Fibroblast of lung (primary cell): ENCODE measurements around the gene RIIAD1. TPM values are rescaled to one million over a fixed set of nuclear protein-coding genes. Genes with fewer than 3 reads are reported as not detected.

Experiments used
- DNase-seq, 2 donors: peaks; one replicate each; pipeline versions ENCODE4 v3.0.0 to v3.0.0-alpha.2; 2010; ENCODE audit warnings: low read depth in 2 of 2
- H2AFZ ChIP-seq: 2 replicates; pipeline ENCODE4 v1.5.1; 2012; ENCODE audit warnings: low read length, control low read depth, inconsistent platforms
- H3K27ac ChIP-seq: 2 replicates; pipeline ENCODE4 v1.5.1; 2011; ENCODE audit warnings: low read length, control low read depth; ENCODE audit not compliant: insufficient read depth
- H3K27me3 ChIP-seq: 2 replicates; pipeline ENCODE4 v1.5.1; 2011; ENCODE audit warnings: mild to moderate bottlenecking, low read length; ENCODE audit not compliant: control insufficient read depth, insufficient read depth
- H3K36me3 ChIP-seq: 2 replicates; pipeline ENCODE4 v1.5.1; 2011; ENCODE audit warnings: low read length; ENCODE audit not compliant: control insufficient read depth, insufficient read depth
- H3K4me1 ChIP-seq: 2 replicates; pipeline ENCODE4 v1.5.1; 2011; ENCODE audit warnings: low read length; ENCODE audit not compliant: control insufficient read depth, insufficient read depth; ENCODE audit errors: extremely low read depth
- H3K4me2 ChIP-seq: 2 replicates; pipeline ENCODE4 v1.5.1; 2011; ENCODE audit warnings: low read length, control low read depth; ENCODE audit not compliant: insufficient read depth; ENCODE audit errors: extremely low read depth
- H3K4me3 ChIP-seq, 4 experiments: fragments of 200-600 bp in 1 of 4; sonication (generic) in 1 of 4; replicated peaks in 1 of 4; 2 replicates each; pipeline ENCODE4 v1.5.1; 2011 to 2016; ENCODE audit warnings: low read length in 4 of 4, low read depth in 3 of 4, mild to moderate bottlenecking in 3 of 4, control low read depth in 2 of 4, inconsistent platforms in 1 of 4, mixed read lengths in 1 of 4; ENCODE audit not compliant: insufficient read depth in 1 of 4; ENCODE audit errors: control extremely low read depth in 1 of 4
- H3K79me2 ChIP-seq: 2 replicates; pipeline ENCODE4 v1.5.1; 2012; ENCODE audit warnings: mild to moderate bottlenecking, low read length, inconsistent platforms; ENCODE audit not compliant: control insufficient read depth, insufficient read depth
- H3K9ac ChIP-seq: 2 replicates; pipeline ENCODE4 v1.5.1; 2011; ENCODE audit warnings: mild to moderate bottlenecking, low read length, control low read depth; ENCODE audit not compliant: insufficient read depth
- H3K9me3 ChIP-seq: 2 replicates; pipeline ENCODE4 v1.5.1; 2012; ENCODE audit warnings: low read depth, low read length; ENCODE audit not compliant: control insufficient read depth, insufficient read depth
- H4K20me1 ChIP-seq: 2 replicates; pipeline ENCODE4 v1.5.1; 2011; ENCODE audit warnings: low read length; ENCODE audit not compliant: control insufficient read depth, insufficient read depth; ENCODE audit errors: extremely low read depth
- EZH2 ChIP-seq: IDR thresholded peaks from 2 replicates; pipeline ENCODE4 v1.5.1; 2012; ENCODE audit warnings: low read length, control low read depth, mild to moderate bottlenecking; ENCODE audit errors: missing control alignments
- polyA plus RNA-seq, 2 donors: library from polyadenylated mRNA; depleted of rRNA in 1 of 2; stranded (reverse) in 1 of 2; unstranded in 1 of 2; fragments of >200 nt; gene quantifications; 2 replicates each; pipeline ENCODE4 v1.2.1, GENCODE V29; 2011 to 2012; ENCODE audit warnings: missing spikeins in 1 of 2
- total RNA-seq: library from RNA; depleted of rRNA; stranded (reverse); fragments of >200 nt; gene quantifications from 2 replicates; pipeline ENCODE4 v1.2.1, GENCODE V29; 2014
- TF ChIP-seq, protein P1 (sequence below), 2 donors: IDR thresholded peaks in 1 of 2; conservative IDR thresholded peaks in 1 of 2; 1 replicate in 1 of 2; 2 replicates in 1 of 2; pipeline ENCODE4 v1.5.1; 2011 to 2012; ENCODE audit warnings: low read length in 2 of 2, control low read depth in 1 of 2, inconsistent platforms in 1 of 2, low read depth in 1 of 2, mild to moderate bottlenecking in 1 of 2

The RIIAD1 gene
- total and polyA plus RNA-seq, 2 donors (not counting 1 experiment from before 2014, with no cell fraction given), result not detected

GRCh38 chr1:151707541-151708065, 13.7 kb upstream of the RIIAD1 start:
- Histone ChIP-seq H3K4me3 (no peak overlapping the region), H3K27ac (no peak overlapping the region), H3K9ac (no peak overlapping the region), H3K9me3 (no peaks in the 10 kb centered on the region), H3K4me1 (no peaks in the 10 kb centered on the region), H3K4me2 (no peak overlapping the region), H3K36me3 (no peaks in the 10 kb centered on the region), H3K27me3 (no peaks in the 10 kb centered on the region), H4K20me1 (no peaks in the 10 kb centered on the region), H3K79me2 (no peaks in the 10 kb centered on the region), H2AFZ (no peak overlapping the region)
- TF ChIP-seq, protein P1, sequence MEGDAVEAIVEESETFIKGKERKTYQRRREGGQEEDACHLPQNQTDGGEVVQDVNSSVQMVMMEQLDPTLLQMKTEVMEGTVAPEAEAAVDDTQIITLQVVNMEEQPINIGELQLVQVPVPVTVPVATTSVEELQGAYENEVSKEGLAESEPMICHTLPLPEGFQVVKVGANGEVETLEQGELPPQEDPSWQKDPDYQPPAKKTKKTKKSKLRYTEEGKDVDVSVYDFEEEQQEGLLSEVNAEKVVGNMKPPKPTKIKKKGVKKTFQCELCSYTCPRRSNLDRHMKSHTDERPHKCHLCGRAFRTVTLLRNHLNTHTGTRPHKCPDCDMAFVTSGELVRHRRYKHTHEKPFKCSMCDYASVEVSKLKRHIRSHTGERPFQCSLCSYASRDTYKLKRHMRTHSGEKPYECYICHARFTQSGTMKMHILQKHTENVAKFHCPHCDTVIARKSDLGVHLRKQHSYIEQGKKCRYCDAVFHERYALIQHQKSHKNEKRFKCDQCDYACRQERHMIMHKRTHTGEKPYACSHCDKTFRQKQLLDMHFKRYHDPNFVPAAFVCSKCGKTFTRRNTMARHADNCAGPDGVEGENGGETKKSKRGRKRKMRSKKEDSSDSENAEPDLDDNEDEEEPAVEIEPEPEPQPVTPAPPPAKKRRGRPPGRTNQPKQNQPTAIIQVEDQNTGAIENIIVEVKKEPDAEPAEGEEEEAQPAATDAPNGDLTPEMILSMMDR (conservative IDR thresholded peaks at IDR 0.05 in 1 of 2, IDR thresholded peaks at IDR 0.05 in 1 of 2; ENCODE audit: low read depth in 1 of 2, low read length in 2 of 2), result no peak
- TF ChIP-seq EZH2, result no peak
- no peak for DNase-seq

DNA sequence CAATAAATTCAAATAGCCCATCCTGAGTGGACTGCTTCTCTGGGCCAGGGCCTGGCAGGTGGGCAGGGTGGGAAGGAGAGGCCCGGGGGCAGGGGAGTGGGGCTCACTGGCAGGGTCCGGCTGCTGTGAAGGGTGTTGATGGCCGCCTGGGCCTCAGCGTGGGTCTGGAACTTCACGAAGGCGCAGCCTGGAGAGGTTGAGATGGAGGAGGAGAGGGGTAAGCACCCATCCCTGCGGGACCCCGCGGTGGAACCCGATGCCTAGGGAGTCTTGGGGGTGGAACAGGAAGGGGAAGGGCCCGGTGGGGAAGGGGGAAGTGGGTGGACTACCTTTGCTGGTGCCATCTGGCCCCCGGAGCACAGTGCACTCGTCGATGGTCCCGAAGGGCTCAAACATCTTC, 12.4 kb upstream of the RIIAD1 start:
- Histone ChIP-seq H3K9ac (no peak overlapping the region), H3K4me1 (no peaks in the 10 kb centered on the region), H3K79me2 (no peaks in the 10 kb centered on the region), H3K4me2 (no peak overlapping the region), H4K20me1 (no peaks in the 10 kb centered on the region), H3K27me3 (peaks cover 2% of the 10 kb centered on the region), H3K27ac (no peak overlapping the region), H3K4me3 (no peak overlapping the region), H3K36me3 (no peaks in the 10 kb centered on the region), H3K9me3 (no peaks in the 10 kb centered on the region), H2AFZ (no peak overlapping the region)
- TF ChIP-seq, protein P1 (conservative IDR thresholded peaks at IDR 0.05 in 1 of 2, IDR thresholded peaks at IDR 0.05 in 1 of 2; ENCODE audit: low read depth in 1 of 2, low read length in 2 of 2), result no peak
- TF ChIP-seq EZH2, result no peak
- DNase-seq, result no peak

- Histone ChIP-seq H3K36me3 (no peaks in the 10 kb centered on the region), H2AFZ (no peak overlapping the region), H3K27me3 (peaks cover 12% of the 10 kb centered on the region), H3K9ac (no peak overlapping the region), H3K4me3 (no peak overlapping the region), H4K20me1 (no peaks in the 10 kb centered on the region), H3K9me3 (no peaks in the 10 kb centered on the region), H3K79me2 (no peaks in the 10 kb centered on the region), H3K4me2 (no peak overlapping the region), H3K4me1 (no peaks in the 10 kb centered on the region), H3K27ac (no peak overlapping the region)
- DNase-seq, result peak; percentile 24 to 59
- TF ChIP-seq, protein P1 (conservative IDR thresholded peaks at IDR 0.05 in 1 of 2, IDR thresholded peaks at IDR 0.05 in 1 of 2; ENCODE audit: low read depth in 1 of 2, low read length in 2 of 2), result no peak
- TF ChIP-seq EZH2, result no peak
Observed at GRCh38 chr1:151710187-151710840, 11.0 kb upstream of the RIIAD1 start.
